ENCODE data around the gene SH2D3A. TPM values are rescaled to one million over a fixed set of nuclear protein-coding genes. Genes with fewer than 3 reads are reported as not detected.

SH2D3A gene
- polyA plus RNA-seq, 3 donors: 0.11 TPM; not detected in 2

DNA sequence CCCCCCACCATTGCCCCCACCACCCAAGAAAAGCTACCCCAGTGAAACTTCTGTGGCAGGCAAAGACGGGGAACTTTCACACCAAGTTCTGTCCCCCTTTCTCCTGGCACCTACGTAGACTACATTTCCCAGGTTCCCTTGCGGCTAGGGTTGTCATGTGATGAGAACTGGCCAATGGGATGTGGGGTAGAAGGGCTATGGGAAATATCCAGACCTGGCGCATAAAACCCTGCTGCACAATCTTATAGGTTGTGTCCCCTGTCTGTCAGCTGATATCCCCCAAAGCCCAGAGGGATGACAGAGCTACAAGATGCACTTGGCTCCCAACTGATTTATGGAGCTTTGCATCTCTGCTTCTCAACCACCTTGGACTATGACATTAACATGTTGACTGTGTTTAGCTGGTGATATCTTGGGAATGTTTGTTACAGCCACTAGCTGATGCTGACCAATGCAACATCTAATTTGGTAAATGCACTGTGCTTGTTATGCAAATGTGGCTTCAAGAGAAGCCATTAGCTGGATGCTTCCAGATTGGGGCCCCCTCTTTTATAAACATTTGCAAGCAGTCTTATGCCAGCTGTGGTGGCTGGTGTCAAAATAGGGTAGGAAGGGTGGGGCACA is 6.1 kb downstream of the SH2D3A start:
- Histone ChIP-seq H3K4me2 (replicated peaks; ENCODE audit: extremely low read depth, low read length, poor library complexity, severe bottlenecking) (no peak overlapping the region), H4K20me1 (ENCODE audit: insufficient read depth, low read length) (no peaks in the 10 kb centered on the region), H3K4me1 (ENCODE audit: control insufficient read depth in 1 of 2, insufficient read depth in 2 of 2, low read length in 2 of 2) (peaks cover 0 to under 1% of the 10 kb centered on the region in 2 donors), H3K36me3 (replicated peaks in 1 of 2; ENCODE audit: control insufficient read depth in 1 of 2, insufficient read depth in 2 of 2, low read length in 2 of 2) (no peaks in the 10 kb centered on the region), H3K9ac (ENCODE audit: insufficient read depth, low read length, poor library complexity, severe bottlenecking) (no peak overlapping the region), H3K27me3 (ENCODE audit: control insufficient read depth in 2 of 2, insufficient read depth in 2 of 2, low read length in 2 of 2) (peaks cover 0 to 4% of the 10 kb centered on the region in 2 donors), H3K27ac (ENCODE audit: low read depth in 1 of 2, low read length in 2 of 2) (no peak overlapping the region), H2AFZ (ENCODE audit: insufficient read depth, low read depth, low read length, poor library complexity, severe bottlenecking) (no peak overlapping the region), H3K79me2 (ENCODE audit: insufficient read depth, low read length) (no peaks in the 10 kb centered on the region), H3K4me3 (replicated peaks in 1 of 3; ENCODE audit: low read depth in 2 of 3, low read length in 3 of 3) (no peak overlapping the region), H3K9me3 (replicated peaks in 1 of 2; ENCODE audit: control insufficient read depth in 1 of 2, insufficient read depth in 1 of 2, low read length in 2 of 2) (peaks cover 0 to 8% of the 10 kb centered on the region in 2 donors)
- Mint-ChIP-seq H3K27ac (peak overlapping the region in 1 of 7 donors; percentile 30), H3K4me3 (no peak overlapping the region), H3K9me3 (peaks cover 0 to 11% (median 3%) of the 10 kb centered on the region in 7 donors), H3K4me1 (peaks cover 4% of the 10 kb centered on the region), H3K27me3 (ENCODE audit: low read depth in 3 of 3) (peaks cover 3 to 12% (median 6%) of the 10 kb centered on the region in 3 donors), H3K36me3 (no peaks in the 10 kb centered on the region)
- DNase-seq: no peak
- no CpG with 5 or more reads among the region's 4 CpGs for WGBS (ENCODE audit: insufficient coverage)
- intact Hi-C loops (cut with micrococcal nuclease): loop anchor here (10.0 kb wide), 1 partner anchor 246 kb away; no protein-coding TSS in a partner anchor
- TF ChIP-seq, protein P1, sequence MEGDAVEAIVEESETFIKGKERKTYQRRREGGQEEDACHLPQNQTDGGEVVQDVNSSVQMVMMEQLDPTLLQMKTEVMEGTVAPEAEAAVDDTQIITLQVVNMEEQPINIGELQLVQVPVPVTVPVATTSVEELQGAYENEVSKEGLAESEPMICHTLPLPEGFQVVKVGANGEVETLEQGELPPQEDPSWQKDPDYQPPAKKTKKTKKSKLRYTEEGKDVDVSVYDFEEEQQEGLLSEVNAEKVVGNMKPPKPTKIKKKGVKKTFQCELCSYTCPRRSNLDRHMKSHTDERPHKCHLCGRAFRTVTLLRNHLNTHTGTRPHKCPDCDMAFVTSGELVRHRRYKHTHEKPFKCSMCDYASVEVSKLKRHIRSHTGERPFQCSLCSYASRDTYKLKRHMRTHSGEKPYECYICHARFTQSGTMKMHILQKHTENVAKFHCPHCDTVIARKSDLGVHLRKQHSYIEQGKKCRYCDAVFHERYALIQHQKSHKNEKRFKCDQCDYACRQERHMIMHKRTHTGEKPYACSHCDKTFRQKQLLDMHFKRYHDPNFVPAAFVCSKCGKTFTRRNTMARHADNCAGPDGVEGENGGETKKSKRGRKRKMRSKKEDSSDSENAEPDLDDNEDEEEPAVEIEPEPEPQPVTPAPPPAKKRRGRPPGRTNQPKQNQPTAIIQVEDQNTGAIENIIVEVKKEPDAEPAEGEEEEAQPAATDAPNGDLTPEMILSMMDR (IDR thresholded peaks at IDR 0.05): no peak

DNA sequence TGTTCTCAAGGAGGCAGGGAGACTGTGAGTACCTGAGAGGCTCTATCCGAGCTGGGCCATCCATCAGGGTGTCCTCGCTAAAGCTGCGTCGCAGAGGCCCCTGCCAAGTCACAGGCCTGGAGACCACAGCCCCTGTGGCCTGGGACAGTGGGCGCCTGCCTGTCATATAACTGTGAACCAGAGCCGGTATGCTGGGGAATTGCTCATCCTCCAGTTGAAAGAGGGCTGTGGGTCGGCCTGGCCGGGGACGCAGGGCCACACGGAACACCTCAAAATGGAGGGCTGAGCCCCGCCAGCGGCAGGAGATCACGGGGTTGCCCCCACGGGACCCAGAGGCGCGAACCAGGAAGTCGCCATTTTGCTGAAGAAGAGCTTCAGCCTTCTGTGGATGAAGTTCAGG is 6.6 kb downstream of the SH2D3A start:
- peaks cover 0 to 8% of the 10 kb centered on the region in 2 donors for H3K9me3 ChIP-seq (replicated peaks in 1 of 2; ENCODE audit: control insufficient read depth in 1 of 2, insufficient read depth in 1 of 2, low read length in 2 of 2)
- H3K9ac ChIP-seq (ENCODE audit: insufficient read depth, low read length, poor library complexity, severe bottlenecking): no peak overlapping the region
- Mint-ChIP-seq H3K4me3 (no peak overlapping the region), H3K9me3 (peaks cover 0 to 11% (median 3%) of the 10 kb centered on the region in 7 donors), H3K36me3 (no peaks in the 10 kb centered on the region), H3K27me3 (ENCODE audit: low read depth in 3 of 3) (peaks cover 1 to 10% (median 3%) of the 10 kb centered on the region in 3 donors), H3K27ac (peak overlapping the region in 1 of 7 donors; percentile 30), H3K4me1 (peaks cover 2% of the 10 kb centered on the region)
- intact Hi-C loops (cut with micrococcal nuclease): loop anchor here (10.0 kb wide), 1 partner anchor 246 kb away; no protein-coding TSS in a partner anchor
- no peak overlapping the region for H2AFZ ChIP-seq (ENCODE audit: insufficient read depth, low read depth, low read length, poor library complexity, severe bottlenecking)
- H3K4me3 ChIP-seq (replicated peaks in 1 of 3; ENCODE audit: low read depth in 2 of 3, low read length in 3 of 3): no peak overlapping the region
- TF ChIP-seq, protein P1 (IDR thresholded peaks at IDR 0.05): no peak
- DNase-seq: no peak
- H3K27me3 ChIP-seq (ENCODE audit: control insufficient read depth in 2 of 2, insufficient read depth in 2 of 2, low read length in 2 of 2): peaks cover 0 to 3% of the 10 kb centered on the region in 2 donors
- H3K27ac ChIP-seq (ENCODE audit: low read depth in 1 of 2, low read length in 2 of 2): no peak overlapping the region
- H3K36me3 ChIP-seq (replicated peaks in 1 of 2; ENCODE audit: control insufficient read depth in 1 of 2, insufficient read depth in 2 of 2, low read length in 2 of 2): no peaks in the 10 kb centered on the region
- 98% methylated on average over 10 of the region's 17 CpGs for WGBS (ENCODE audit: insufficient coverage)
- H3K4me1 ChIP-seq (ENCODE audit: control insufficient read depth in 1 of 2, insufficient read depth in 2 of 2, low read length in 2 of 2): no peaks in the 10 kb centered on the region
- H4K20me1 ChIP-seq (ENCODE audit: insufficient read depth, low read length): no peaks in the 10 kb centered on the region
- no peaks in the 10 kb centered on the region for H3K79me2 ChIP-seq (ENCODE audit: insufficient read depth, low read length)
- no peak overlapping the region for H3K4me2 ChIP-seq (replicated peaks; ENCODE audit: extremely low read depth, low read length, poor library complexity, severe bottlenecking)

Measured in CD14-positive monocyte (primary cell).